NOMO-1 treated with dmso at 0.1 percent for 144 hours (cell line): ENCODE data around the gene ATRAID.

Source experiments
- DNase-seq: peaks from one replicate; lab custom pipeline; 2025; ENCODE audit not compliant: unreplicated experiment; lab: John Stamatoyannopoulos, UW

The ATRAID gene

GRCh38 chr2:27247893-27248292 lies 36.1 kb downstream of the ATRAID start:
- no peak for DNase-seq

GRCh38 chr2:27249159-27249890 lies 37.5 kb downstream of the ATRAID start:
- no peak for DNase-seq

- DNase-seq, result peak; percentile 16
Observed at GRCh38 chr2:27249891-27250651, 38.2 kb downstream of the ATRAID start.

- no peak for DNase-seq
Observed at GRCh38 chr2:27250652-27251379, 39.0 kb downstream of the ATRAID start.

- DNase-seq, result no peak
Observed at GRCh38 chr2:27251766-27252165, 39.9 kb downstream of the ATRAID start.

- DNase-seq, result no peak
Observed at GRCh38 chr2:27255187-27255586, 43.3 kb downstream of the ATRAID start.

GRCh38 chr2:27255660-27256059 lies 43.8 kb downstream of the ATRAID start:
- no peak for DNase-seq

GRCh38 chr2:27256855-27257454 lies 45.1 kb downstream of the ATRAID start:
- no peak for DNase-seq

- no peak for DNase-seq
Observed at GRCh38 chr2:27258051-27258450, 46.2 kb downstream of the ATRAID start.

GRCh38 chr2:27261241-27261925 lies 49.5 kb downstream of the ATRAID start:
- no peak for DNase-seq

GRCh38 chr2:27261926-27262298 lies 50.1 kb downstream of the ATRAID start:
- no peak for DNase-seq

GRCh38 chr2:27262379-27263286 lies 50.8 kb downstream of the ATRAID start, which contains the start of gene SLC30A3:
Gene SLC30A3 (minus strand): TSS chr2:27263047. CDS start chr2:27262906, 141 bp downstream.
- no peak for DNase-seq

GRCh38 chr2:27263287-27264252 lies 51.7 kb downstream of the ATRAID start:
- DNase-seq, result no peak

- DNase-seq, result no peak
Observed at GRCh38 chr2:27264253-27264752, 52.5 kb downstream of the ATRAID start.

- DNase-seq, result peak; percentile 28
Observed at GRCh38 chr2:27264753-27265535, 53.1 kb downstream of the ATRAID start.

- no peak for DNase-seq
Observed at GRCh38 chr2:27265536-27265870, 53.7 kb downstream of the ATRAID start.
